WERI-Rb-1 (cell line): ENCODE data around the gene SMAD9.
A peak's percentile ranks its signal among the peaks of the same experiment; 100 is the strongest.
"Not testable (repeated sequence)": the region's sequence is repeated elsewhere in the genome, so short reads cannot be mapped to it uniquely, and the experiment has no call there.

Source experiments
- DNase-seq: peaks from one replicate; pipeline ENCODE4 v3.0.0-alpha.2; 2020
- H3K27ac ChIP-seq: fragments of 250-450 bp; sonication (Bioruptor Pico); 2 replicates; pipeline ENCODE4 v1.5.1; 2020; ENCODE audit warnings: mild to moderate bottlenecking, moderate library complexity
- H3K27me3 ChIP-seq: fragments of 250-450 bp; sonication (Bioruptor Pico); 2 replicates; pipeline ENCODE4 v1.5.1; 2021; ENCODE audit warnings: mild to moderate bottlenecking, low read depth, moderate library complexity; ENCODE audit not compliant: insufficient read depth, severe bottlenecking
- H3K36me3 ChIP-seq: fragments of 250-450 bp; sonication (Bioruptor Pico); 2 replicates; pipeline ENCODE4 v1.5.1; 2020; ENCODE audit warnings: mild to moderate bottlenecking, moderate library complexity
- H3K4me3 ChIP-seq: 2 replicates; pipeline ENCODE4 v1.5.1; 2011; ENCODE audit warnings: low read depth, mild to moderate bottlenecking, control low read depth, low read length
- H3K9me3 ChIP-seq: fragments of 250-450 bp; sonication (Bioruptor Pico); 2 replicates; pipeline ENCODE4 v1.5.1; 2021; ENCODE audit warnings: mild to moderate bottlenecking, moderate library complexity; ENCODE audit not compliant: severe bottlenecking
- CTCF ChIP-seq: IDR thresholded peaks from 2 replicates; pipeline ENCODE4 v1.5.1; 2011; ENCODE audit warnings: low read depth, mild to moderate bottlenecking, control low read depth, inconsistent platforms, low read length

SMAD9 gene

GRCh38 chr13:36891752-36892151 lies 28.3 kb downstream of the SMAD9 start:
- H3K27me3 ChIP-seq: no peaks in the 10 kb centered on the region
- H3K4me3 ChIP-seq: peak overlapping the region; percentile 12; the same call in 1 of the 2 replicates
- DNase-seq: no peak
- H3K36me3 ChIP-seq: no peaks in the 10 kb centered on the region
- H3K27ac ChIP-seq: peak overlapping the region; percentile 72
- TF ChIP-seq CTCF: no peak
- H3K9me3 ChIP-seq: no peaks in the 10 kb centered on the region

GRCh38 chr13:36888645-36889044 lies 31.4 kb downstream of the SMAD9 start:
- Histone ChIP-seq H3K4me3 (no peak overlapping the region), H3K27me3 (no peaks in the 10 kb centered on the region), H3K36me3 (no peaks in the 10 kb centered on the region), H3K9me3 (no peaks in the 10 kb centered on the region), H3K27ac (no peak overlapping the region)
- TF ChIP-seq CTCF: no peak
- DNase-seq: no peak

GRCh38 chr13:36887758-36888521 lies 32.1 kb downstream of the SMAD9 start:
- no peak overlapping the region for H3K27ac ChIP-seq
- DNase-seq: no peak
- H3K27me3 ChIP-seq: no peaks in the 10 kb centered on the region
- H3K36me3 ChIP-seq: no peaks in the 10 kb centered on the region
- no peak overlapping the region for H3K4me3 ChIP-seq
- no peak for TF ChIP-seq CTCF
- no peaks in the 10 kb centered on the region for H3K9me3 ChIP-seq

GRCh38 chr13:36885901-36886300 lies 34.1 kb downstream of the SMAD9 start:
- Histone ChIP-seq H3K36me3 (no peaks in the 10 kb centered on the region), H3K27ac (peak overlapping the region; percentile 57), H3K27me3 (no peaks in the 10 kb centered on the region), H3K9me3 (no peaks in the 10 kb centered on the region), H3K4me3 (no peak overlapping the region)
- DNase-seq: peak; percentile 63
- no peak for TF ChIP-seq CTCF

- Histone ChIP-seq H3K27me3 (no peaks in the 10 kb centered on the region), H3K4me3 (no peak overlapping the region), H3K9me3 (no peaks in the 10 kb centered on the region), H3K36me3 (no peaks in the 10 kb centered on the region), H3K27ac (no peak overlapping the region; the same call in 1 of the 2 replicates)
- no peak for TF ChIP-seq CTCF
- no peak for DNase-seq
Measured at GRCh38 chr13:36884235-36884634, 35.8 kb downstream of the SMAD9 start.

- DNase-seq: no peak
- H3K4me3 ChIP-seq: no peak overlapping the region
Measured at GRCh38 chr13:36883824-36884223, 36.2 kb downstream of the SMAD9 start.

GRCh38 chr13:36883392-36883791 lies 36.6 kb downstream of the SMAD9 start:
- H3K4me3 ChIP-seq, H3K36me3 ChIP-seq, H3K9me3 ChIP-seq, H3K27me3 ChIP-seq, H3K27ac ChIP-seq: not testable (repeated sequence)
- DNase-seq: peak; percentile 45

More at GRCh38 chr13:36883824-36884223, 36.2 kb downstream of the SMAD9 start:
- TF ChIP-seq CTCF: no peak
- H3K9me3 ChIP-seq: no peaks in the 10 kb centered on the region
- no peaks in the 10 kb centered on the region for H3K36me3 ChIP-seq
- H3K27ac ChIP-seq: no peak overlapping the region
- no peaks in the 10 kb centered on the region for H3K27me3 ChIP-seq
